Liver (tissue), 3 donors: Measurements from ENCODE around the gene SPATA31C2.

Experiments
- EGR1 ChIP-seq, 2 donors: IDR thresholded peaks; 2 replicates each; pipeline ENCODE4 v1.6.1; 2016 to 2018; ENCODE audit warnings: antibody characterized with exemption in 2 of 2, low read depth in 2 of 2
- FOXA1 ChIP-seq: IDR thresholded peaks from 2 replicates; pipeline ENCODE4 v1.6.1; 2016; ENCODE audit warnings: antibody characterized with exemption
- GABPA ChIP-seq, 2 donors: IDR thresholded peaks in 1 of 2; conservative IDR thresholded peaks in 1 of 2; 2 replicates each; pipeline ENCODE4 v1.6.1; 2016; ENCODE audit warnings: antibody characterized with exemption in 2 of 2, mild to moderate bottlenecking in 1 of 2, moderate library complexity in 1 of 2
- HNF4G ChIP-seq: IDR thresholded peaks from 2 replicates; pipeline ENCODE4 v1.6.1; 2016; ENCODE audit warnings: antibody characterized with exemption
- JUND ChIP-seq, 2 donors: IDR thresholded peaks; 2 replicates each; pipeline ENCODE4 v1.6.1; 2016; ENCODE audit warnings: antibody characterized with exemption in 2 of 2
- NR2F2 ChIP-seq: IDR thresholded peaks from 2 replicates; pipeline ENCODE4 v1.6.1; 2016; ENCODE audit warnings: antibody characterized with exemption
- RAD21 ChIP-seq, 2 donors: IDR thresholded peaks; 2 replicates each; pipeline ENCODE4 v1.6.1; 2016; ENCODE audit warnings: antibody characterized with exemption in 2 of 2, mild to moderate bottlenecking in 2 of 2
- RXRA ChIP-seq, 2 donors: IDR thresholded peaks; 2 replicates each; pipeline ENCODE4 v1.6.1; 2017 to 2018; ENCODE audit warnings: antibody characterized with exemption in 2 of 2, mild to moderate bottlenecking in 1 of 2
- TAF1 ChIP-seq: conservative IDR thresholded peaks from 2 replicates; pipeline ENCODE4 v1.6.1; 2016; ENCODE audit warnings: antibody characterized with exemption, mild to moderate bottlenecking
- YY1 ChIP-seq: IDR thresholded peaks from 2 replicates; pipeline ENCODE4 v1.6.1; 2016; ENCODE audit warnings: antibody characterized with exemption, mild to moderate bottlenecking
- TF ChIP-seq, protein P1 (sequence below): fragments of 150-350 bp; IDR thresholded peaks from 2 replicates; pipeline ENCODE4 v1.5.1; 2017; ENCODE audit warnings: improper control_type of control experiment, low read depth, low read length; ENCODE audit not compliant: missing input control
- TF ChIP-seq, protein P2 (sequence below): IDR thresholded peaks from 2 replicates; pipeline ENCODE4 v1.6.1; 2016; ENCODE audit warnings: antibody characterized with exemption, mild to moderate bottlenecking
- TF ChIP-seq, protein P3 (sequence below): IDR thresholded peaks from 2 replicates; pipeline ENCODE4 v1.6.1; 2016; ENCODE audit warnings: antibody characterized with exemption
- TF ChIP-seq, protein P4 (sequence below): IDR thresholded peaks from 2 replicates; pipeline ENCODE4 v1.6.1; 2016; ENCODE audit warnings: antibody characterized with exemption
- donor health status: healthy.
- donor health status: healthy.

DNA sequence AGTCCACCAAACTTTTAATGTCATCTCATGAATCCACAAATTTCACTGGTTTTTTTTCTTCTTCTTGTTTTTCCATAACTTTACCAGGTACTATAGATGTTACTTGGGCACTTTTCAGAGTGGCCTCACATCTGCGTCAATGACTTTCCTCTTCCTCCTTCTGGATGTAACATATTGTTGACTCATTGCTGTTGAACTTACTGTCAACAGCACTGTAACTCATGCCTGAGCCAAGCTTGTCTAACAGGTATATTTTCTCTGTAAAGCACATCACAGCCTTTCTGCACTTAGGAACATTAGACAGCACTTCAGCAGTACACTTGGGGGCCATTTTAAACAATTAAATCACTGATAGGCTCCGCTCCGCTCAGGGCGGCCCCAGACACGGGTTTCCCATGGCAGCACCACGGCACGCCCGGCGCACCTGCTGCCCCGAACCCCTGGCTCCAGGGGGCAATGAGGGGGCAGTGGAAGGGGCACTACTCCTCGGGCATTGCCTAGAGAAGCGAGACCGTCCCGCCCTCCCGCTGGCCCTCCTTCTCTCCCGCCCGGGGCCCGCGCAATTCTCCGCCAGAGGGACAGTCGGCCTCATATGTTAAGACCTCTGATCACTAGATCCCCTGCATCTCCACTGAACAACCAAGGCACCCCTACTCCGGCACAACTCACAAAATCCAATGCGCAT lies 41.9 kb upstream of the SPATA31C2 start:
- TF ChIP-seq JUND (IDR thresholded peaks at IDR 0.05) (no peak), TAF1 (no peak), YY1 (no peak), RXRA (IDR thresholded peaks at IDR 0.05) (no peak), RAD21 (IDR thresholded peaks at IDR 0.05) (no peak), GABPA (IDR thresholded peaks at IDR 0.05 in 1 of 2, conservative IDR thresholded peaks at IDR 0.05 in 1 of 2) (no peak), HNF4G (no peak), EGR1 (IDR thresholded peaks at IDR 0.05; ENCODE audit: low read depth in 2 of 2) (no peak), FOXA1 (no peak), NR2F2 (no peak)
- TF ChIP-seq, protein P1, sequence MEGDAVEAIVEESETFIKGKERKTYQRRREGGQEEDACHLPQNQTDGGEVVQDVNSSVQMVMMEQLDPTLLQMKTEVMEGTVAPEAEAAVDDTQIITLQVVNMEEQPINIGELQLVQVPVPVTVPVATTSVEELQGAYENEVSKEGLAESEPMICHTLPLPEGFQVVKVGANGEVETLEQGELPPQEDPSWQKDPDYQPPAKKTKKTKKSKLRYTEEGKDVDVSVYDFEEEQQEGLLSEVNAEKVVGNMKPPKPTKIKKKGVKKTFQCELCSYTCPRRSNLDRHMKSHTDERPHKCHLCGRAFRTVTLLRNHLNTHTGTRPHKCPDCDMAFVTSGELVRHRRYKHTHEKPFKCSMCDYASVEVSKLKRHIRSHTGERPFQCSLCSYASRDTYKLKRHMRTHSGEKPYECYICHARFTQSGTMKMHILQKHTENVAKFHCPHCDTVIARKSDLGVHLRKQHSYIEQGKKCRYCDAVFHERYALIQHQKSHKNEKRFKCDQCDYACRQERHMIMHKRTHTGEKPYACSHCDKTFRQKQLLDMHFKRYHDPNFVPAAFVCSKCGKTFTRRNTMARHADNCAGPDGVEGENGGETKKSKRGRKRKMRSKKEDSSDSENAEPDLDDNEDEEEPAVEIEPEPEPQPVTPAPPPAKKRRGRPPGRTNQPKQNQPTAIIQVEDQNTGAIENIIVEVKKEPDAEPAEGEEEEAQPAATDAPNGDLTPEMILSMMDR = no peak
- TF ChIP-seq, protein P2, sequence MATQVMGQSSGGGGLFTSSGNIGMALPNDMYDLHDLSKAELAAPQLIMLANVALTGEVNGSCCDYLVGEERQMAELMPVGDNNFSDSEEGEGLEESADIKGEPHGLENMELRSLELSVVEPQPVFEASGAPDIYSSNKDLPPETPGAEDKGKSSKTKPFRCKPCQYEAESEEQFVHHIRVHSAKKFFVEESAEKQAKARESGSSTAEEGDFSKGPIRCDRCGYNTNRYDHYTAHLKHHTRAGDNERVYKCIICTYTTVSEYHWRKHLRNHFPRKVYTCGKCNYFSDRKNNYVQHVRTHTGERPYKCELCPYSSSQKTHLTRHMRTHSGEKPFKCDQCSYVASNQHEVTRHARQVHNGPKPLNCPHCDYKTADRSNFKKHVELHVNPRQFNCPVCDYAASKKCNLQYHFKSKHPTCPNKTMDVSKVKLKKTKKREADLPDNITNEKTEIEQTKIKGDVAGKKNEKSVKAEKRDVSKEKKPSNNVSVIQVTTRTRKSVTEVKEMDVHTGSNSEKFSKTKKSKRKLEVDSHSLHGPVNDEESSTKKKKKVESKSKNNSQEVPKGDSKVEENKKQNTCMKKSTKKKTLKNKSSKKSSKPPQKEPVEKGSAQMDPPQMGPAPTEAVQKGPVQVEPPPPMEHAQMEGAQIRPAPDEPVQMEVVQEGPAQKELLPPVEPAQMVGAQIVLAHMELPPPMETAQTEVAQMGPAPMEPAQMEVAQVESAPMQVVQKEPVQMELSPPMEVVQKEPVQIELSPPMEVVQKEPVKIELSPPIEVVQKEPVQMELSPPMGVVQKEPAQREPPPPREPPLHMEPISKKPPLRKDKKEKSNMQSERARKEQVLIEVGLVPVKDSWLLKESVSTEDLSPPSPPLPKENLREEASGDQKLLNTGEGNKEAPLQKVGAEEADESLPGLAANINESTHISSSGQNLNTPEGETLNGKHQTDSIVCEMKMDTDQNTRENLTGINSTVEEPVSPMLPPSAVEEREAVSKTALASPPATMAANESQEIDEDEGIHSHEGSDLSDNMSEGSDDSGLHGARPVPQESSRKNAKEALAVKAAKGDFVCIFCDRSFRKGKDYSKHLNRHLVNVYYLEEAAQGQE = no peak
- TF ChIP-seq, protein P3, sequence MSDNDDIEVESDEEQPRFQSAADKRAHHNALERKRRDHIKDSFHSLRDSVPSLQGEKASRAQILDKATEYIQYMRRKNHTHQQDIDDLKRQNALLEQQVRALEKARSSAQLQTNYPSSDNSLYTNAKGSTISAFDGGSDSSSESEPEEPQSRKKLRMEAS = no peak
- TF ChIP-seq, protein P4, sequence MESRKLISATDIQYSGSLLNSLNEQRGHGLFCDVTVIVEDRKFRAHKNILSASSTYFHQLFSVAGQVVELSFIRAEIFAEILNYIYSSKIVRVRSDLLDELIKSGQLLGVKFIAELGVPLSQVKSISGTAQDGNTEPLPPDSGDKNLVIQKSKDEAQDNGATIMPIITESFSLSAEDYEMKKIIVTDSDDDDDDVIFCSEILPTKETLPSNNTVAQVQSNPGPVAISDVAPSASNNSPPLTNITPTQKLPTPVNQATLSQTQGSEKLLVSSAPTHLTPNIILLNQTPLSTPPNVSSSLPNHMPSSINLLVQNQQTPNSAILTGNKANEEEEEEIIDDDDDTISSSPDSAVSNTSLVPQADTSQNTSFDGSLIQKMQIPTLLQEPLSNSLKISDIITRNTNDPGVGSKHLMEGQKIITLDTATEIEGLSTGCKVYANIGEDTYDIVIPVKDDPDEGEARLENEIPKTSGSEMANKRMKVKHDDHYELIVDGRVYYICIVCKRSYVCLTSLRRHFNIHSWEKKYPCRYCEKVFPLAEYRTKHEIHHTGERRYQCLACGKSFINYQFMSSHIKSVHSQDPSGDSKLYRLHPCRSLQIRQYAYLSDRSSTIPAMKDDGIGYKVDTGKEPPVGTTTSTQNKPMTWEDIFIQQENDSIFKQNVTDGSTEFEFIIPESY = no peak
